K562 (cell line): ENCODE results near the gene FOXE1. TPM values are rescaled to one million over a fixed set of nuclear protein-coding genes. Genes with fewer than 3 reads are reported as not detected.

Experiments
- ATAC-seq: fragments of 200-7000 bp; cut with Tn5 transposase; 3 replicates; pipeline ENCODE4 v1.9.1; 2020; ENCODE audit warnings: moderate library complexity
- BruUV-seq: library from RNA; stranded (reverse); fragments of 400-500 nt; replicated peaks from 2 replicates; lab custom pipeline; 2021; lab: Mats Ljungman, UMichigan
- CTCF ChIA-PET: fragments of 300-600 bp; formaldehyde crosslinking; extraction: SDS; loops from one replicate; lab custom pipeline; 2021; ENCODE audit warnings: low intra/inter-chr PET ratio; lab: Yijun Ruan, JAX
- POLR2A ChIA-PET: fragments of 300-600, 350-650 bp; sonication (Branson Sonifier 250); formaldehyde crosslinking; extraction: SDS; loops from one replicate; lab custom pipeline; 2021; ENCODE audit warnings: antibody characterized with exemption, inconsistent platforms; lab: Yijun Ruan, JAX
- DNase-seq, 4 experiments: peaks; one replicate each; pipeline versions ENCODE4 v3.0.0 to v3.0.0-alpha.2; 2011 to 2018; ENCODE audit warnings: low spot score in 3 of 4, mixed read lengths in 3 of 4; ENCODE audit errors: extremely low read depth in 1 of 4
- FAIRE-seq: peaks from 2 replicates; lab custom pipeline; 2011; peaks lifted over from hg19 to GRCh38; lab: Jason Lieb, UNC
- H2AFZ ChIP-seq: 2 replicates; pipeline ENCODE4 v1.6.0; 2011; ENCODE audit warnings: low read depth, low read length, control low read depth, inconsistent platforms
- H3K27ac ChIP-seq: fragments of 200-600 bp; 3 replicates; pipeline ENCODE4 v1.8.0; 2011; ENCODE audit warnings: low read depth, mild to moderate bottlenecking, control low read depth, inconsistent platforms, low read length, moderate library complexity, mixed read lengths; ENCODE audit errors: extremely low read depth
- H3K27me3 ChIP-seq, 2 experiments: fragments of 300-600 bp in 1 of 2; 2 replicates in 1 of 2; 3 replicates in 1 of 2; pipeline versions ENCODE4 v1.6.0 to v1.8.0; 2011; ENCODE audit warnings: inconsistent platforms in 2 of 2, low read length in 2 of 2, mild to moderate bottlenecking in 1 of 2, mixed read lengths in 1 of 2, moderate library complexity in 1 of 2; ENCODE audit not compliant: control insufficient read depth in 2 of 2, insufficient read depth in 2 of 2
- H3K36me3 ChIP-seq: fragments of 300-600 bp; 3 replicates; pipeline ENCODE4 v1.8.0; 2011; ENCODE audit warnings: mild to moderate bottlenecking, low read length, inconsistent platforms; ENCODE audit not compliant: control insufficient read depth, insufficient read depth
- H3K4me1 ChIP-seq, 2 experiments: fragments of 200-600 bp in 1 of 2; replicated peaks in 1 of 2; 2 replicates in 1 of 2; 3 replicates in 1 of 2; pipeline versions ENCODE4 v1.5.1 to v1.8.0; 2011; ENCODE audit warnings: inconsistent platforms in 2 of 2, low read length in 2 of 2, mild to moderate bottlenecking in 1 of 2, mixed read lengths in 1 of 2, moderate library complexity in 1 of 2; ENCODE audit not compliant: control insufficient read depth in 2 of 2, insufficient read depth in 2 of 2
- H3K4me2 ChIP-seq: 2 replicates; pipeline ENCODE4 v1.6.1; 2011; ENCODE audit warnings: low read length, control low read depth, inconsistent platforms, mixed read lengths; ENCODE audit not compliant: insufficient read depth
- H3K4me3 ChIP-seq: fragments of 200-600 bp; sonication (generic), shearing (Covaris generic); 2 replicates; pipeline ENCODE4 v1.5.1; 2016; ENCODE audit warnings: control low read depth, inconsistent platforms
- H3K79me2 ChIP-seq: fragments of 200-600 bp; 3 replicates; pipeline ENCODE4 v1.8.0; 2011; ENCODE audit warnings: low read length, inconsistent platforms; ENCODE audit not compliant: control insufficient read depth, insufficient read depth
- H3K9ac ChIP-seq, 2 experiments: 2 replicates each; pipeline versions ENCODE4 v1.6.0 to v1.6.1; 2011; ENCODE audit warnings: low read depth in 2 of 2, low read length in 2 of 2, control low read depth in 1 of 2, inconsistent platforms in 1 of 2, mild to moderate bottlenecking in 1 of 2, mixed read lengths in 1 of 2; ENCODE audit not compliant: insufficient read depth in 1 of 2
- H3K9me1 ChIP-seq: one replicate; pipeline ENCODE4 v1.6.0; 2011; ENCODE audit warnings: inconsistent platforms, mild to moderate bottlenecking, low read length, moderate library complexity; ENCODE audit not compliant: control insufficient read depth, insufficient read depth
- H3K9me3 ChIP-seq: replicated peaks from 2 replicates; pipeline ENCODE4 v1.5.1; 2011; ENCODE audit warnings: low read depth, low read length, inconsistent platforms; ENCODE audit not compliant: control insufficient read depth, insufficient read depth
- H4K20me1 ChIP-seq: replicated peaks from 2 replicates; pipeline ENCODE4 v1.6.1; 2011; ENCODE audit warnings: low read length, inconsistent platforms, mixed read lengths; ENCODE audit not compliant: control insufficient read depth, insufficient read depth
- CCAR2 ChIP-seq: fragments of 200-400 bp; formaldehyde crosslinking; IDR thresholded peaks from 2 replicates; pipeline ENCODE4 v1.6.1; 2017; ENCODE audit warnings: mild to moderate bottlenecking, low read depth, low read length
- CGGBP1 ChIP-seq: fragments of 250-450 bp; sonication (Bioruptor Pico); IDR thresholded peaks from 2 replicates; pipeline ENCODE4 v1.9.0; 2021; ENCODE audit warnings: mild to moderate bottlenecking
- EHMT2 ChIP-seq: fragments of 450-650 bp; IDR thresholded peaks from 2 replicates; pipeline ENCODE4 v1.6.1; 2018; ENCODE audit warnings: antibody characterized with exemption
- ERF ChIP-seq: fragments of 450-650 bp; formaldehyde crosslinking; IDR thresholded peaks from 2 replicates; pipeline ENCODE4 v1.4.0; 2020; ENCODE audit warnings: mild to moderate bottlenecking, mixed read lengths
- HCFC1 ChIP-seq: IDR thresholded peaks from 2 replicates; pipeline ENCODE4 v1.6.1; 2012; ENCODE audit warnings: low read depth, low read length, improper control_type of control experiment
- HMGN3 ChIP-seq: IDR thresholded peaks from 2 replicates; pipeline ENCODE4 v1.6.1; 2011; ENCODE audit warnings: borderline replicate concordance, low read depth, mild to moderate bottlenecking, mixed read lengths, low read length; ENCODE audit not compliant: insufficient read length; ENCODE audit errors: extremely low read depth
- RBM25 ChIP-seq: fragments of 200-400 bp; formaldehyde crosslinking; IDR thresholded peaks from 2 replicates; pipeline ENCODE4 v1.6.1; 2018; ENCODE audit warnings: low read length, low read depth, moderate library complexity; ENCODE audit not compliant: severe bottlenecking
- SAFB ChIP-seq: fragments of 200-400 bp; formaldehyde crosslinking; IDR thresholded peaks from 2 replicates; pipeline ENCODE4 v1.6.1; 2017; ENCODE audit warnings: low read depth, low read length, borderline replicate concordance
- ZNF277 ChIP-seq: fragments of 250-450 bp; sonication (Bioruptor Pico); IDR thresholded peaks from 2 replicates; pipeline ENCODE4 v1.8.0; 2022; ENCODE audit warnings: inconsistent platforms, mild to moderate bottlenecking, moderate library complexity, borderline replicate concordance
- ZNF696 ChIP-seq: fragments of 250-450 bp; sonication (Bioruptor Pico); conservative IDR thresholded peaks from 2 replicates; pipeline ENCODE4 v1.4.0; 2020; ENCODE audit warnings: mild to moderate bottlenecking, moderate library complexity
- ZNF778 ChIP-seq: fragments of 450-650 bp; formaldehyde crosslinking; IDR thresholded peaks from 2 replicates; pipeline ENCODE4 v1.4.0; 2020; ENCODE audit warnings: mild to moderate bottlenecking, moderate library complexity
- WGBS: fragments of 100-300 bp; shearing (Covaris generic); methylation state at CpG from one replicate; pipeline ENCODE4 v1.1.6; 2016; ENCODE audit warnings: low coverage, mixed read lengths; ENCODE audit not compliant: insufficient coverage; ENCODE audit errors: missing lambda C conversion rate; 5-methylcytosine and 5-hydroxymethylcytosine counted together
- in situ Hi-C: fragments of 300-500 bp; cut with MboI; formaldehyde crosslinking; loops from 4 replicates; pipeline ENCODE4 v1.15.0; 2018; ENCODE audit warnings: inconsistent platforms, mixed read lengths
- intact Hi-C: fragments of 100-400 bp; cut with micrococcal nuclease; formaldehyde crosslinking; loops from 2 replicates; pipeline ENCODE4 v1.14.2; 2022
- polyA plus RNA-seq, 8 experiments: library from polyadenylated mRNA; depleted of rRNA in 4 of 8; stranded (reverse) in 5 of 8; unstranded in 3 of 8; fragments of >200 nt; fragmentation: Nextera tagmentation in 2 of 8; fragmentation: Illumina TruSeq in 1 of 8; extraction: Ambion mirVana in 2 of 8; extraction: Trizol in 1 of 8; gene quantifications; 2 replicates each; pipeline versions ENCODE4 v1.2.1 to v1.2.3, GENCODE V29; 2011 to 2014; ENCODE audit warnings: inconsistent platforms in 1 of 8, missing spikeins in 1 of 8
- total RNA-seq, 7 experiments: library from RNA; depleted of rRNA in 6 of 7; stranded (reverse); fragments of >200 nt in 6 of 7; fragmentation: Illumina TruSeq in 2 of 7; extraction: Trizol in 2 of 7; gene quantifications; 2 replicates each; pipeline versions ENCODE4 v1.2.1 to v1.2.3, GENCODE V29; 2011 to 2021; ENCODE audit warnings: low replicate concordance in 1 of 7

The FOXE1 gene
- total and polyA plus RNA-seq, 9 of the 15 experiments (the other 6 are each of a cell fraction or from before 2014, with no cell fraction given), result not detected

- Histone ChIP-seq H3K27ac (no peak overlapping the region), H4K20me1 (no peaks in the 10 kb centered on the region), H3K9me3 (no peaks in the 10 kb centered on the region; the same call in 1 of the 2 replicates), H3K9ac (no peak overlapping the region), H3K27me3 (peaks cover 2 to 8% of the 10 kb centered on the region in 2 experiments; a peak in 3 of 5 replicates), H3K36me3 (no peaks in the 10 kb centered on the region), H3K4me2 (no peak overlapping the region), H3K4me3 (no peak overlapping the region), H2AFZ (no peak overlapping the region), H3K79me2 (no peaks in the 10 kb centered on the region), H3K4me1 (no peaks in the 10 kb centered on the region), H3K9me1 (no peaks in the 10 kb centered on the region)
- FAIRE-seq (no peak), DNase-seq (no peak), ATAC-seq (no peak)
- TF ChIP-seq ZNF696 (CRISPR knock-in tag), result no peak
- TF ChIP-seq RBM25, result no peak
- TF ChIP-seq HMGN3, result no peak
- no peak for TF ChIP-seq ERF (CRISPR knock-in tag)
- TF ChIP-seq HCFC1, result no peak
- no peak for TF ChIP-seq EHMT2
- TF ChIP-seq ZNF778, result no peak
- TF ChIP-seq SAFB, result no peak
- TF ChIP-seq ZNF277 (CRISPR knock-in tag), result no peak
- TF ChIP-seq CCAR2, result no peak
- TF ChIP-seq CGGBP1 (CRISPR knock-in tag), result no peak
- intact Hi-C loops (no loop called here), in situ Hi-C loops (no loop called here)
- 3% methylated on average over 3 of the region's 3 CpGs for WGBS
- POLR2A ChIA-PET, result no interaction called here
- CTCF ChIA-PET, result no interaction called here
- BruUV-seq, result no TSS peak
Measured at GRCh38 chr9:97868859-97869258, 15.8 kb downstream of the FOXE1 start.
